NCI-H1105 (cell line): ENCODE measurements around the gene USP26.
"Not testable (repeated sequence)": the region's sequence is repeated elsewhere in the genome, so short reads cannot be mapped to it uniquely, and the experiment has no call there.

Experiments used
- DNase-seq: peaks from one replicate; lab custom pipeline; 2025; lab: John Stamatoyannopoulos, UW

The USP26 gene

DNA sequence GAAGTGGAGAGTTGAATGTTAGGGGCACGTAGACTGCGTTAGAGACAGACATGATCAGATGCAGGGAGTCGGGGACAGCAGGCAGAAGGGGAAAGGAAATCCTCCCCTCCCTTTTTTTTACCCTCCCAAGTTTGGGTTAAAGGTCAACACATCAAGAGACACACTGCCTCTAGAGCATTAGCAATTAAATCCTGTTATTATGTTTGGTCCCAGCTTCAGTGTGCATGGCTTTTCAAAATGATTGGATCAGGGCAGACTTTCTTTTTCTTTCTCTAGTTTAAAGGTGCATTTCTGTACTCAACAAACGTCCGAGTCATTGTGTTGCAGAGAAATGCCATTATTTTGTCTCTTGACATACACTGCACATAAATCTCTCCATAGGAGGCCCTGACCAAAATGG lies 63.9 kb downstream of the USP26 start:
- no peak for DNase-seq

DNA sequence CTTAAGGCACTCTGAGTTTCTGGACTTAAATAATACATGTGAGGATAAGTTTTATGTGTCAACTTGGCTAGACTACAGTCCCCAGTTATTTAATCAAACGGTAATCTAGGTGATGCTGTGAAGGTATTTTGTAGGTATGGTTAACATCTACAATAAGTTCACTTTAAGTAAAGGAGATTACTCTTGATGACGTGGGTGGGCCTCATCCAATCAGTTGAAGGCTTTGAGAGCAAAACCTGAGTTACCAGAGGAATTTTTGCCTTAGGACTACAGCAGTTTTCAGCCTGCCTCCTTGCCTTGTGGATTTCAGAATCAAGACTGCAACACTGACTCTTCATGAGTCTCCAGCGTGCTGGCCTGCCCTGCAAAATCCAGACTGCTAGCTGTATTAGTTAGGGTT lies 78.7 kb downstream of the USP26 start:
- no peak for DNase-seq

DNA sequence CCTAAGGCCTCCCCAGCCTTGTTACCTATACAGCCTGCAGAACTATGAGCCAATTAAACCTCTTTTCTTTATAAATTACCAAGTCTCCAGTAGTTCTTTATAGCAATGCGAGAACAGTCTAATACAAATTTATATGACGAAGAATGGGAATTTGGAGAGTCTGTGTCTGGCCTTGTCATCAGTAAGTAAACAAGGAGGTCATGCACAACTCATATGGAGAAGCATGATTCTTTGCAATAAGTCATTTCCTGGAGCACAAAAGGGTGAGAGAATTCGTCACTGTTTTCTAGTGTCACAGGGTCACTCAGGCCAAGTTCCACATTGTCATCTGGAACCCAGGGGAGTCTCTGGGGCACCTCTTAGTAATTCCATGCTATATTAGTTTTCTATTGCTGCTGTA lies 89.5 kb downstream of the USP26 start:
- DNase-seq, result no peak

DNA sequence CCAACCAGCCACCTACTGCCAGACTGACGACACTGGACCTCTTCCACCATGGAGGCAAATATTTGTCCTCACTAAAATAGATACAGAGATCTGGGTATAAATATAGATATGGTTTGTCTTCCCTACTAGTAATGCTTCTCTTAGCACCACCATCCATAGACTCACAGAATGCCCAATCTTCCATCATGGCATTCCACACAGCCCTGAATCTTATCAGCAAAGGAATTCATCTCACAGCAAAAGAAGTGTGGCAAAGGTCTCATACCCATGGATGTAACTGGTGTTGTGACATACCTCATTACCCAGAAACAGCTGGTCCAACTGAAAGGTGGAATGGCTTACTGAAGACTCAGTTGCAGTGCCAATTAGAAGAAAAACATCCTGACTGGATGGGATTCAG lies 91.3 kb downstream of the USP26 start:
- DNase-seq, result no peak

DNA sequence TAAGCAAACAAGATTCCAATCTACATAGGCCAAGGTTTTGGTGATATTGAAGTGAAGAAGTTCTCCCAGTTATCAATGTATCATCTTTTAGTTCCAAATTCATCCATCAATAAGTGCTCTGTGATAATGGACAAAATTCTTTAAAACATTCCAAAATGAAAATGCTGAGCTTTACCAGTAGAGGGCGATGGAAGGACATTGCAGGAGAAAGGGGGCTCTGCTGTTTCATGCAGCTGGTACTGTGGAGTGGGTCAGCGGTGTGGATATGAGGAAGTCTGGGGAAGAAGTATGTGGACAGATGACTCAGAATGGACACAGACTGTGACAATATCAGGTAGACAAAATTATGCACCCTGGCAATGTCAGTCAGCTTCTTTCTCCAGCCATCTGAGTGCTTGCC lies 91.9 kb downstream of the USP26 start:
- no peak for DNase-seq

DNA sequence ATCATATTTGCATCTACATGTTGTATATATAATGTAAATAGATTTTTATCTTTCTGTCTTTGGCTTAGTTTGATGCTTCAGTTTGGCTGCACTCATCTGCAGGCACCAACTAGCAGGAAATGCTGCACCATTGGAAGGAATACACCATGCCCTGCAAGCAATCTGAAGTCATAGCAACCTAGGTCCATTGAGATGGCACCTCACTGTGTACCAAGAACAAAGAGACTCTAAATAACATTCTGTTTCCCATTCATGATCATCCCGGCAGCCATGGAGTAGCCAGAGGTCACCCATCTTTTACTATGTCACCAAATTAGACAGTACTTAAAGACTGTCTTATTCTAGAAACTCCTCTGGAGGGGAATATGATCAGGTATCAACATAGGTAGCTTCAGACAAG lies 97.7 kb downstream of the USP26 start:
- no peak for DNase-seq

DNA sequence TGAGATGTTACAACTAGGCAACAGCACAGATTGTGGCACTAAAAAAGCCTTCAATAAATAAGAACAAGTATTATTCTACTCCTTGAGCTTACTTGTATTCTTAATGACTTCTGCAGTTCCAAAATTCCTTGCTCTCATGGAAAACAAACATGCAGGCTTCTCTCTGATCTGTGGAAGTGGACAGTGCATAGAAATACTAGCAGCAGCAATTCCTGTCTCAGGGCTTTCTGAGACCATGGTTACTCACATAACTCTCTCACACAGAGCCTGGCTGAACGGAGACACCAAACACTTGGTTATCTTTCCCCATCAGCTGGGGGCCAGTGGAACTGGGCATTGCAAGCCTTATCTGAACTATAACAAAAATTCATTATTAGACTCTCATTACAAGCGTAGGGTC lies 106.1 kb downstream of the USP26 start:
- DNase-seq, result no peak

DNA sequence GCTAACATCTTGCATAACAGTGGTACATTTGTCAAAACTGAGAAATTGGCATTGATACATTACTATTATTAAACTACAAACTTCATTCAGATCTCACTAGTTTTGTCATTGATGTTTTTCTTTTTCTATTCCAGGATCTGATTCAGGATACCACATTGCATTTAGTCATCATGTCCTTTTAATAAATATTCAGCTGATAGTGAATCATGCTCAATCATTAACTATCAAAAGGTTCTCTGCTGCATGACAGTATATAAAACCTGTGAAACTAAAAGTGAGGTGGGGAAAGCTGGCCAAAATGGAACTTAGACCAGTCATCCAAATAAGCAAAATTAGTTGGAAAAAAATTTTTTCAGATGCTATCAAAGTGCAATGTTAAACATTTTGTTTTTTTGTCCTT lies 110.4 kb downstream of the USP26 start:
- DNase-seq, result no peak

DNA sequence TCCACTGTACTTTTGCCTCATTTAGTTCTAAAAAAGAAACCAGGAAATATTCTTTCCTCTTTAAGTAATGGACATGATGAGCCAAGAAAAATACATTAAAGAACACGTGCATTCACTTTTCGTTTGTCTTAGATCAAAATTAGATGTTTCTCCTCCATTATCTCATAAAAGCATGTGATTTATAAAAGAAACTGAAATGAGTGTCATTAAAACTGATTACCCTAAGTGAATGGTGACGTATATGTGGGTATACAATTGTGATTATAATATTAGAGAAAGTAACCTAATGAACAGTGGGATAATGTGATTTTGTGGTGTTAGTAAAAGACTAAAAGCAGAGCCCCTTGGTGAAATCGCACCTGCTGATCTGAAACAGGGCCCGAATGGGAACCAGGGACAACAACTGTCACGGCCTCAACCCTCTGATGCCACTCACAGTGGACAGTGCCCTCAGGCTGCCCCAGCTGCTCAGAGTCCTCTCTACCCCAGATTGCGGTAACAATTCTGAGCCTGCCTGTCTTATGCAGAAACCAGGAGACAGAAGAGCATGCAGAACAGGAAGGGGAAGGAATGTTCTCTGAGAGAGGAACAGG lies 112.8 kb downstream of the USP26 start:
- no peak for DNase-seq

DNA sequence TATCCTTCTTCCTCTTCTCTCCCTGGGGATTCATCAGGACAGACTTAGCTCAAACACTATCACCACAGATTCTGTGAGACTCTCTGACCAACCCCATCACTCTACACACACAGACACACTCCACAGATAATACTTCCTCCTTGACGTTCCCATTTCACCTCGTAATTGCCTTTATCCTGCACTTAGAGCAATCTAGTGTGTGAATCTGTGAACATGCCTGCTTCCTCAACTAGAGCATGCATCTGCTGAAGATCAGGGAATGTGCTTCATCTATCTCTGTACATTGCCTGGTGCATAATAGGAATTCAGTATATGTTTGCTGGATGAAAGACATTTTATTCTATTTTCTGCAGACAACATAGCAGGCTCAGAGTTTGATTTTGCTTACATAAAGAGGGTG lies 113.4 kb downstream of the USP26 start:
- DNase-seq, result no peak

DNA sequence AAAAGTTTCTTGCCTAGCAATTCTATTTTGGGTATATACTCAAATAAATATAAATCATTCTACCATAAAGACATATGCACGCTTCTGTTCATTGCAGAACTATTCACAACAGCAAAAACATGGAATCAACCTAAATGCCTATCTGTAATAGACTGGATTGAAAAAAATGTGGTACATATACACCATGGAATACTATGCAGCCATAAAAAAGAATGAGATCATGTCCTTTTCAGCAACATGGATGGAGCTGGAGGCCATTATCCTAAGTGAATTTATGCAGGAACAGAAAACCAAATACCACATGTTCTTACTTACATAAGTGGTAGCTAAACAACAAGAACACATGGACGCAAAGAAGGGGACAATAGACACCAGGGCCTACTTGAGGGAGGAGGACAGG lies 116.9 kb downstream of the USP26 start:
- DNase-seq, result not testable (repeated sequence)
